Keratinocyte (primary cell): ENCODE data around the gene GPC5.

Source experiments
- CTCF ChIP-seq, 3 experiments: IDR thresholded peaks in 1 of 3; conservative IDR thresholded peaks in 1 of 3; optimal IDR thresholded peaks in 1 of 3; 2 replicates in 2 of 3; 3 replicates in 1 of 3; pipeline versions ENCODE3 to v1.5.1; 2011; ENCODE audit warnings: low read length in 3 of 3, mild to moderate bottlenecking in 3 of 3, moderate library complexity in 2 of 3, control low read depth in 1 of 3, inconsistent platforms in 1 of 3; ENCODE audit not compliant: insufficient read depth in 2 of 3; ENCODE audit errors: extremely low read depth in 1 of 3
- EZH2 ChIP-seq: IDR thresholded peaks from one replicate; pipeline ENCODE4 v1.6.1; 2012; ENCODE audit warnings: inconsistent platforms, mild to moderate bottlenecking, low read length, moderate library complexity

- no peak for TF ChIP-seq EZH2
- TF ChIP-seq CTCF (optimal IDR thresholded peaks at IDR 0.05 in 1 of 3, IDR thresholded peaks at IDR 0.05 in 1 of 3, conservative IDR thresholded peaks at IDR 0.05 in 1 of 3; ENCODE audit: extremely low read depth in 1 of 3, insufficient read depth in 2 of 3, low read length in 3 of 3), result no peak
Measured at GRCh38 chr13:92661406-92661805, 1263.0 kb downstream of the GPC5 start.
